Activated CD4-positive, CD25-positive, alpha-beta regulatory T cell treated with anti-CD3 and anti-CD28 coated beads, Interleukin-2, amount 50 U/mL, for 24 hours (primary cell): ENCODE measurements around the gene NOTCH2.
"Not testable (repeated sequence)": the region's sequence is repeated elsewhere in the genome, so short reads cannot be mapped to it uniquely, and the experiment has no call there.

Source experiments
- ATAC-seq, 2 donors: fragments of 150-1000 bp; cut with Tn5 transposase; one replicate each; pipeline ENCODE4 v1.10.0; 2021; ENCODE audit warnings: mild to moderate bottlenecking in 1 of 2, moderate library complexity in 1 of 2

Gene NOTCH2

DNA sequence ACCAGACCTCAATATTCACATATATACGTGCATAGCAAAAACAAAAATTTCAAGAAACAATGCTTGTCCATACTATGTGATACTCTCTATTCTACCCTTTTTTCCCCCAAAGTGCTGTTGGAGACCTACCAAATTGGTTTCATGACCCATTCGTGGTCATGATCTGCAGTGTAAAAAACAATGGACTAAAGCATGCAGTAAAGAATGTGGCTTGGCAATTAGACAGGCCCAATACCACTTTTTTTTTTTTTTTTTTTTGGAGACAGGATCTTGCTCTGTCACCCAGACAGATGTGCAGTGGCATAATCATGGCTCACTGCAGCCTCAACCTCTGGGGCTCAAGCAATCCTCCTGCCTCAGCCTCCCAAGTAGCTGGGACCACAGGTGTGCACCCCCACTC is 21.3 kb downstream of the NOTCH2 start:
- ATAC-seq, result not testable (repeated sequence)

DNA sequence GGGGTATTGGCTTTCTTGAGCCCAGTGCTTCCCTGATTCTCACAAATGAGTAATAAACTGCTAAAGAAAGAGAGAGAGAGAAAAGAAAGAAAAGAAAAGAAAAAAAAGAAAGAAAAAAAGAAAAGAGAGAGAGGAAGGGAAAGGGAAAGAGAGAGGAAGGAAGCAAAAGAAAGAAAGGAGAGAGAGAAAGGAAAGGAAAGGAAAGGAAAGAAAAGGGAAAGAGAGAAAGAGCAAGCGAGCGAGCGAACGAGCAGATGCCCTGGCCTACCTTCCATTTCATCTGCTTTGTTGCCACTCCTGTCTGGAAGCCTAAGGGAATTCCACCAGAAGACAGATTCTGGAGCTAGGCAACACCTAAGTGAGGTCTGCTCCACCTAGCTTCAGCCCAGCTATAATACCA is 27.7 kb downstream of the NOTCH2 start:
- not testable (repeated sequence) for ATAC-seq

DNA sequence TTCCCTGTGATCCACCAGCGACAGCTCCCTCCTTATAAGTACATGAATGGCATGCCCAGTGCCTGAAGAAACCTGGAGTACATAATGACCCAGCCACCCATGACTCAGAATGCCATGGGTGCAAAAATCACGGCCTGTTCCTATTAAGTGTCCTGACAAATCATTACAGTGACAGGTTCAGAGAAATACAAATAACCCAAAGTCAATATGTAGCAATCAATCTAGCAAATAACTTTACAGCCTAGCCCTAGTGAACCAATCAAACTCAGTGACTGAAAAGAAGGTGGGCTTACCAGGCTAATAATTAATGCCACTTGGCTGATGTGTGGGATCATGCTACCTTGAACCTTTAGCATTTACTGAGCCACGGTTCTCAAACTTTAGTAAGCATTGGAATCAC is 37.2 kb downstream of the NOTCH2 start:
- ATAC-seq, result not testable (repeated sequence)

DNA sequence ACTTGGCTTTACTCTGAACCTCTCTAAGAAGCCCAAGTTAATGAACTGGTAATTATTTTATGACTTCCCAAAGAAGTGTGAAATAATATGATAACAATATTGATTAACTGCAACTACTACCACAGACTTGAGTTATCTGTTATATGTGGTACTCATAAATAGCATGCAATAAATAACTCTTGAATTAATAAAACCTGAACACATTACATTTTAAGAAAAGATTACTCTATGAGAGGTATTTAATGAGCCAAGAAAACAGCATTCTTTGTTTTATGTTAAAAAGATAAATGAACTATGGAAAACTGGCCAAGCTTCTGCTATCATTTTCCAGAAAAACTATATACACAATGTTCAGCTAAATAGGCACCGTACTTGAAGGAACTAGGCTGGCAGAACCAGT is 45.7 kb downstream of the NOTCH2 start:
- ATAC-seq, result not testable (repeated sequence)

DNA sequence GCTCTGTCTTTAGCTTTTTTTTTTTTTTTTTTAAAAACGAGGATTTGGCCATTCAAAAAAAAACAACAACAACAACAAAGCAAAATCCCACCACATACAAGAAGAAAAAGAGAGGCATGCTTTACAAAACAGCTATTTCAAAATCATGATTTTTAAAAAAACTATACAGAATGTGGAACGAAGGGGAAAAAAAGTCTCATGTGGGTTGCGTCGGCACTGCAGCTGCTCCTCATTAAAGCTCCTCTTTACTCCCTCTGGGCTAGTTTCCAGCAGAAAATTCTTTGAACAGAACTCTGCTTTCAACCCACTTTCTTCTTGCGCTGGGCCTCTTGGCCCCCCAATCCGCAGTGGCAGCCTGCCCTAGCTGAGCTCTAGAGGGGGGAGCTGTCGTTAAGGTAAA is 54.5 kb downstream of the NOTCH2 start:
- not testable (repeated sequence) for ATAC-seq

DNA sequence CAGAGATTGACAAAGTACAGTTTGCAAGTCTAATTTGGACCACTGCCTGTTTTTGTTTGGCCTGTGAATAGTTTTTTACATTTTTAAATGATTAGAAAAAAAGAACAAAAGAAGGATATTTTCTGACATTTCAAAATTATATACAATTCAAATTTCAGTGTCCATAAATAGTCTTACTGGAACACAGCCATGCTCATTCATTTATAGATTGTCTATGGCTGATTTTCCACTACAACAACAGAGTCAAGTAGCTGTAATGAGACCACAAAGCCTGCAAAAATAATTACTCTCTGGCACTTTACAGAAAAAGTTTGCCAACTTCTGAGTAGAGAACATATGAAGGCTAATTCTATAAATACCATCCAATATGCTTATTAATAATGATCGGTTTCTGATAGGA is 61.1 kb downstream of the NOTCH2 start:
- not testable (repeated sequence) for ATAC-seq

DNA sequence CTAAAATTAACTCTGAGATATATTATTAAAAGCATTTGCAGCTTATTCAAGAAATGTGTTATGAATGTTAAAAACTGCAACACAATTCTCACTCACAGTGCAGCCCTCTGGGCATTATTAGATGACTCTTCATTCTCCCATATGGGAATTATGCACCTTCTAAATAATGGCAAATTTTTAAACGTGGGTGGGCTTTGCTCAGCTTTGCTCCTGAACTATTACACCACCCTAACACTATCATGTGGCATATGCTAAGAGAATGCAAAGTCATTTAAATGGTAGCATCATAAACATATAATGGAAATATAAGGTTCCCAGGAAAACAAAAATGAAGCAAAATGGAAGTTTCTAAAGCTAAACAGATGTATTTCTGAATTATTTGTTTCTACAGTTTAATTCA is 61.6 kb downstream of the NOTCH2 start:
- ATAC-seq, result not testable (repeated sequence)

DNA sequence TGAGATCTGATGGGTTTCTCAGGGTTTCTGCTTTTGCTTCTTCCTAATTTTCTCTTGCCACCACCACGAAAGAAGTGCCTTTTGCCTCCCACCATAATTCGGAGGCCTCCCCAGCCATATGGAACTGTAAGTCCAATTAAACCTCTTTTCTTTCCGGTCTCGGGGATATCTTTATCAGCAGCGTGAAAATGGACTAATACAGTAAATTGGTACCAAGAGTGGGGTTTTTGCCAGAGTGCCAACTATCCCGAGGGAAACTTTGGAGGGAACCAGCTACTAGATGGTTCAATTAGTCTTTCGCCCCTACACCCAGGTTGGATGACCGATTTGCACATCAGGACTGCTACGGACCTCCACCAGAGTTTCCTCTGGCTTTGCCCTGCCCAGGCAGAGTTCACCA is 68.4 kb downstream of the NOTCH2 start:
- not testable (repeated sequence) for ATAC-seq

DNA sequence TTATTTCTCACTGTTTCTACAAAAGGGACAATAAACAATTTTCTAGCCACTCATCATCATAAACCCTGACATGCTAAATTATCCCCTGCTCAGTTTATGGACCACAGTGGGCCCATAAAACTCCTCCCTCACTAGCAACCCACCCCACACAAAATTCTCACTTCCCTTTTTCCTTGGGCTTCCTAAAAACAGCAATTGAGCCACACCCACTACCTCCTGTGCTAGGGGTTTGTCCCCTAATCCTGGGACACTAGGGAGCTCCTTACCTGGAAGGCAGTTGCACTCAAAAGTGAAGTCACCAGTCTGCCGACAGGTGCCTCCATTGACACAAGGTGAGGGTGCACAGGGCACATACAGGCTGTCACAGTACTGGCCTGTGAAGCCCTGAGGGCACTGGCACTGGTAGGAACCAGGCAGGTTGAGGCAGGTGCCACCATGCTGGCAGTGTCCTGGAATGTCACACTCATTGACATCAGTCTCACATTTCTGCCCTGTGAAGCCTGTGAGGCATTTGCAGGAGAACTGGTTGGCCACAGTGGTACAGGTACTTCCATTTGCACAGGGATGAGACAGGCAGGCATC is 72.6 kb downstream of the NOTCH2 start:
- not testable (repeated sequence) for ATAC-seq

DNA sequence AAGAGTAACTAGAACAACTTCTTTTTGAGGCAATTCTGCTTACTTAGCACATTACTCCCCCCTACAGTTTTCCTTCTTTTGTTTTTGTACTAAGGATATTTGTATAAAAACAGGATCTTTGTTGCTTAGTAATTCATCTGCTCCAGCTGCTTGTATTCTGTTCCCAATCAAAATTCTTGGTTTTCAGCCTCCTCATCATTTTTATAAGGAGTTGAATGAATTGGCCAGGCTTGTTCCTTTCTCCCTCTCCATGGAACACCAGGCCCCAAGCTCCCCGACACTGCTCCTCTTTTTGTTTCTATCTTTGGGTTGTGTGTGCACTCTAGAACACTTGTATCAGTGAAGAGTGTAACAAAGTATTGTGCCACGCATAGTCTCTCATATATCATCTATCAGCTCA is 73.5 kb downstream of the NOTCH2 start:
- not testable (repeated sequence) for ATAC-seq

DNA sequence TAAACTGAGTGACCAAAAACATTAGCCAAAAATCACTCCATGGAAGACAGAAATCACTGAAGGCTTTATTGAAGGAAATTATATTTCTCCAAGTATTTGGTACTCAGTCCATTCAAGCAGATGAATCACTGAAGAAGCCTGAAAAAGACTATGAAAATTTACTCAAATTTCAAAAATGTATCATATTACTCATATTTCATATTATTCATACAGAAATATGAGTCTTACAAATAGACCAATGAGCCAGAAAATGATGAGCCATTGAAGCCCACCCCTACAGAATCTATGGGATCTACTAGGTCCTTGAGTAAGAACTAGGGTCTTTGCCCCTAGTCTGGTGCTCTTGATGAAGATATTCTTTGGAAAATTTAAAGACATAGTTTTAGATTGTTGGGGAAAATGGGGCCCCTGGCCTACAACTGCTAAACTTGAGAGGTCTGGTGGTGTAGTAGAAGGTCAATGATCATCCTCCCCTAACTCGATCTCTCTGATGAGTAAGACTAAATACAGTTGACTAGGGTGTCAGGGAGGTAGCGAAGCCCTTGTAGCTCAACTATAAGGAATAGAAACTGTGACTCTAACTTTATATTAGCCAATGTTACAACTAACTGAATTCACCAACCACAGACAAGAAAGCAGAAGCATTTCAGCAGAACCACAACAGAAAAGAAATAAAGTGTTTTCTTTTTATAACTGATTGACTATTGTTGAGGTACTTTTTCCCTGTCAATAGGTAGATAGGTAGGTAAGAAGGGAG is 81.0 kb downstream of the NOTCH2 start:
- ATAC-seq, result peak; percentile 74 to 80

DNA sequence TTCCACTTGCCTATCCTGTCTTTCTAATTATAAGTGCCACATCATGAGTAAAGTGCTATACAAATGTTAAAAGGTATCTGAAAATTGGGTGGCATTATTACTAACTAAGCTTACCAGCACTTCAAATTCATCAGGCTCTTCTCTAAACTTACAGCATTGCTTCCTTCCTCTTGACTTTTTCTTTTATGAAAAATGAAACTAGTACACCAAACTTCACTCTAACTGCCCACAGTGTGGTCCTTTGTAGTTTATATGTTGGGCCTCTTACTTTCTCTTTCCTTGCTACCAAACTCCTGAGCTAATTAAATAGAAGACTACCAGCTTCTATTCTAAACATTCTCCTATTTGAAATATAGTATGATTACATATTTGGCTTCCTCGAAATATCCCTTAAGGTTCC is 81.8 kb downstream of the NOTCH2 start:
- peak; percentile 44 to 55 for ATAC-seq

DNA sequence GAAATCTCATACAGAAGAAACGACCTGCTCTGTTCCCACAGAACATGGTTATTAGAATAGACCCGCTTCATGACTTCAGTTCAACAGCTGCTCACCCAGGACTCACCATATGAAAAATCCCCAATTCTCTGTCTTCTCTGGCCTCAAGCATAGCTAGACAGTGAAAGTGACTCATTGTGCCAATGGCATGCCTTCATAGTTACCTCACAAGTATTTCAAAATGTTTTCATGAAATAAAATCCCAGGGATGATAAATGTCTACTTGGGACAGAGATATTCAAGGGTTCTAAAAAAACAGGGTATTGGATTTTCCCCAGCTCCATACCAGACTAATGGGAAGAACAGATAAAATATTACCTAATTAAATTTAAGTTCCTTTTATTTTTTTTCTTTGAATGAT is 82.3 kb downstream of the NOTCH2 start:
- peak; percentile 57 to 65 for ATAC-seq

DNA sequence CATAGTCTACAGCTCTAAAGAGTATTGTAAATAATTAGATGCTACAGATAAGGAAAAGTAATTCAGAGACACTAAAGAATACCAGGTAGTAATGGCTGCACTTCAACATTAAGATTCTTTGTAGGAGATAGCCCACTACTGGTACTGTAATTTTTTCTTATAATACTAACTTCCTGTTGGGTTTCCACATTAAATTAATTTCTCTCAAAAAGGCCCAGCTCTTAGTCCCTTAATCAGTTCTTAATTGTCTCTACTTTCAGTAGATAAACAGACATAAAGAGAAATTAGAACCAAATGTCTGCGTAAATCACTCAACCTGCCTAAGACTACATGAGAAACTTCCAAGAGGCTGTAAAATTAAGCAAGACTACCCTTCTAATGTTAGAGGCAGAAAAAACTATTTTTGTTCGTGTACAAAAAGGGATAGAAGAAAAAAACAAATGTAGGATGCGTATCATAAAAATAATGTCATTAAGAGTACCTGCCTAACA is 83.4 kb downstream of the NOTCH2 start:
- ATAC-seq, result no peak

DNA sequence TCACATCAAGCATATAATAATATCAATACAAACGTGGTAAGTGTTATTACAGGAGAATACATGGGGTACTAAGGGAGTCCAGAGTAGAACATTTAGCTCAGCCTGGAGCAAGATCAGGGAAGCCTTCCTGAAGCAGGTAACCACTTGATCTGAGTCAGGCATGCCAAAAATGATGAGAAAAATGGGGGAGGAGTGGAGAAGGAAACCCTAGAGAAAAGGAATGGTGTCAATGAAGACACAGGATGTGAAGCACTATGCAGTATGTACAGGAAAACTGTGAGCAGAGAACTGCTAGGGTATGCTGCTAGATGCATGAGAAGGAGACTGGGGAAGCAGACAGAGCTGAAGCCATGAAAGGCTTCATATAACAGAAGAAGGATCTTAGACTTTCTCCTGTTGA is 84.7 kb downstream of the NOTCH2 start:
- ATAC-seq, result no peak

DNA sequence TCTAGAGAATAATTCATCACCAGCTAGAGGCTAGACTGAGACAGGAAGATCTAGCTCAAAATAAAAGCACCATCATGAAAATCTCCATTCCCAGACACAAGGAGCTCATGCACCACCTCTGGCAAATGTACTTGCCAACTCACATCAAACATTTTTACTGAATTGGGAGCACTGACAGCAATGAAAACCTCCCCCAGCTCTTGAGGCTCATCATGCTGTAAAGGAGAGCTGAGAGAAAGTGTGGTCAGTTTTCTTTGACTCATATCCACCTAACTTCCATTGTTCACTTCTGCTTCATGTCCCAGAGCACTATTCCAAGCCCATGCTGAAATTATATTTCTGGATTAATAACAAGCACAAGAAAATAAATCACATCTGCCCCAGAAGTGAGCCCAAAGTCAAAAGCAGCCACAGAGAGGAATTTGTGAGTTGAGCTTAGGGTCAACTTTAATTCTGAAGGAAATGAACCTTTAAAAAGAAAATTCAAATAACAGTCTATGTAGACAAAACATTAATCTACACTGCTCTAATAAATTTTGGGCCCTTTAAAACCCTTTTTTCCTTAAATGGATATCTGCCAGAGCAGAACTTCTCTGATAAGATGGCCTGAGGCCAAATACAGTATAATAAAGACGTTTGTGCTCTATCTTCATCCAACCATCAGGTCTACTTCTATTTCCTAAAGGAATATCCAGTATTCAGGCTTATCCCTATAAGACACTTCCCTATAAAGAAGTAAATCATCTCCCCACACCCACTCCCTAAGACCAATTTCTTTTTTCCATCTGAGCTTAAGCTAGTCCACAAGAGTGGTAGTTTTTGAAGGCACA is 87.3 kb downstream of the NOTCH2 start:
- no peak for ATAC-seq

DNA sequence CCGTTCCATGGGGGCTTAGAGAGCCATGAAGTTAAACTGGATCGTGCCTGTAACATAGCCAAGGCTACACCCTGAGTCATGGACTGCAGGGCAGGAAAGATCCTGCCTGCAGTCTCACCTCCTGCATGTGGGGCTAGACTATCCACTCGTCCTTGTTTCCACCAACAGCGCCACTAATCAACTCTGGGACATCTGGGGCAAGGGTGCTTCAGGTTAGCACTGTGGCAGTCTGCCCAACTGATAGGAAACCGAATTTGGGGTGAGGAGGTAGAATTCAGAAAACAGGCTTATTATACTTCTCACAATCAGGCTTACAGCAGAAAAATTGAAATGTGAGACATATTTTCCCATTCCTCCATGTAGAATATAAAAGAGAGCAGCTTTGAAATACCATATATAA is 88.0 kb downstream of the NOTCH2 start:
- no peak for ATAC-seq

DNA sequence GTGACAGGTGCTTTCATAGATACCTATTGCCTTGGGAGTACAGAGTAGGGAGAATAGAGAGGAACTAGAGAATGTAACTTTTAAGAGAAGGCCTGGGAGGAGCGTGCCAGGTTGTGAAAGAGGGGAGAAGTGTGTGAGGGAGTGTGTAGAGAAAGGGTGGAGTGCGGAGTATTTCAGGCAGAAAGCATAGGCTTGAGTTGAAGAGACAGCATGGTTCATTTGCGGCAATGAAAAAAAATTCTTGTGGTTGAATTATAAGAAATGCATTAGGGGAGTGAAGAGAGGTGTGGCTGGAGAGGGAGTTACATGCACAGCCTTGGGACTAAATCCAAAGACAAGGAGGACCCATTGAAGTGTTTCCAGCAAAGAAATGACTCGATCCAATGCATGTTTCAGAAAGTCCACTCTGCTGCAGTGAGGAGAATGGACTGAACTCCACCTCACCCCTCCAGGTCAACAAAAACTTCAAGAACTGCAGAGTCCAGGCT is 91.4 kb downstream of the NOTCH2 start:
- no peak for ATAC-seq

DNA sequence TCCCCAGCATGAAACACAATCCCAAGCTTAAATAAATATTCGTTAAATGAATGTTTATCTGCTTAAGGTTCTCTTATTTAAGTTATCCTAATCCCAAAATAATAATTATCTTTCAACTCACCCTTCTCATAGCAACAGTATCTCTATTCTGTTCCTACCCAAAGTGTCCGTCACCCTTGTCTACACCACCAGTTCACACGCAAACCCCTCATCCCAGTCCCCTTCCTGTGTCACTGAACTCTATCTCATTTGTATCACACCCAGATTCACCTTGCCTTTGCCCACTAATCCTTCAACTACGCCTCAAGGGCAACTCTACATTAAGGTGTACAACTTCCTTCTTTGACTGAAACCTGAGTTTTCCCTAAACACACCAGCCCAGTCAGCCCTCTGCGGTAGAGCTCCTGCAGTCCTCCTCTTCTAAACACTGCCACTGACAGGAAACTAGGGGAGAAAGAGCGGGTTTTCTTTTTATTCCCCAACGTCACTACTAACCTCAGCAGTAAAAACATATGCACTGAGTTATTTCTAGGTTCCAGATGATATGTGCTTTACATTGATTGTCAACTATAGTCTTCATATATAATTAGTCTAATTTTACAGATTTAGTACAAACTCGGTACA is 92.2 kb downstream of the NOTCH2 start:
- not testable (repeated sequence) for ATAC-seq

DNA sequence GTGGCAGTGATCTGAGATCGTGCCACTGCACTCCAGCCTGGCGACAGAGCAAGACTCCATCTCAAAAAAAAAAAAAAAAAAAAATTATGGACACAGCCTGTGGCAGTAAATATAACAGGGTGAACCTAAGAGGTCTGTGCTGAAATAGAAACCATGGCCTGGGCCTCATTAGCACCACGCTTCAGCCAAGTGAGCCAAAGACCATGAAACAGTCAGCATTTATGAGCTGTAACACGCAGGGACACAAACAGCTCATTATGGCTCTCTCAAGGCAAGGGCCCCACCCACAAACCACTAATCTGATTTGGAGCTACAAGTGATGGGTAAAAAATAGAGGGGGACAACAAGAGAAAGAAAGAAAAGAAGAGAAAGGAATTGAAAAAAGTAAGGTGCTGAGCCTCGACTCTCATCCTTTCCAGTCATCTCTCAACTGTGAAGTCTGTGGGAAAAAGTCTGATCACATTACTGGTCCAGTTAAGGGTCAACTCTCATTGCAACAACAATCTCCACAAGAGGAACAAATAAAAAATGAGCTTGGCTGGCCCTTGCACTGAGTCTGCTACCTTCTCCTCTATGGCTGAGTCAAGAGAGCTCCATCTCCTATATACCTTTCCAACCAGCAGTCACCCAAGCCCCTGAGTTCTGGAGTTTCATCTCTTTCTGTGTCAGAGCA is 93.7 kb downstream of the NOTCH2 start:
- not testable (repeated sequence) for ATAC-seq

DNA sequence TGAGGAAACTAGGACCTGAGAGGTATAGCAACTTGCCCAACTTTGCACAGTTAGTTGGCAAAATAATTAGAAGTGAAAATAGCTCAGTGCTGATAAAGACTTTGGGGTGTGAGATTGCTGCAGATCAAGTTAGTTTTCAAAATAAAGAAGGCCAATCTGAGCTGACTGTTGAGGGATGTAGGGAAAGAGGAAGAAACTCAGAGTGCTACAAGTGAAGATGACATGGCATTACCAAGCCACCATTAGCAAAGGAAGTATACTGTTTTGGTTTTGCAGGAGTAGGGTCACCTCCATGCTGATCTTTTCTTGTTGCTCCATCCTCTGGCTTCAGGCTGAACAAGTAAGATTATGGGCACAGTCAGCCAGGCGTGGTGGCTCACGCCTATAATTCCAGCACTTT is 94.5 kb downstream of the NOTCH2 start:
- ATAC-seq, result no peak

DNA sequence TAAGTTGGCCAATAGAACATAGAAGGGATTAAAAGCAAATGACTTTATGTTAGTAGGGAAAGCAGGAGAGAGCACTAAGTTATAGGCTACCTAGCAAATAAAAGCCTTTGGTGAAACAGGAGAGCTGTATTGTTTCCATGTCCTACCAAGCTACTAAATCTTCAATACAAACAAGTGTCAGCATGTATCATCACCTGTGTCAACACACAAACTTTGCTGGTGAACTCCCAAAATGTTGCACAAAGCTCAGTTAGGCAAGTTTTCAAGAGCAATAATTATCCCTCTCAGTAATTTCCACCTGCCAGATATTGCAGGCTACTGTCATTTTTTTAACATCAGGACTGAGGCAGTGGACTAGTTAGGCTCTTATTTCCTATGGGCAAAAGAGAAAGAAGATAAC is 95.4 kb downstream of the NOTCH2 start:
- ATAC-seq, result no peak
